GM12878 (cell line): Measurements from ENCODE around the gene IFNA2. TPM values are rescaled to one million over a fixed set of nuclear protein-coding genes. Genes with fewer than 3 reads are reported as not detected.
A peak's percentile ranks its signal among the peaks of the same experiment; 100 is the strongest.

ENCODE experiments used
- ATAC-seq: fragments of 200-7000 bp; cut with Tn5 transposase; 3 replicates; pipeline ENCODE4 v1.9.1; 2020; ENCODE audit warnings: mild to moderate bottlenecking, moderate library complexity
- BruUV-seq: library from RNA; stranded (reverse); fragments of 400-500 nt; replicated peaks from 2 replicates; lab custom pipeline; 2021; lab: Mats Ljungman, UMichigan
- CTCF ChIA-PET: fragments of 300-600 bp; sonication (Branson Sonifier 250); formaldehyde crosslinking; extraction: SDS; loops from one replicate; lab custom pipeline; 2021; ENCODE audit warnings: inconsistent platforms; lab: Yijun Ruan, JAX
- POLR2A ChIA-PET: fragments of 350-600 bp; formaldehyde crosslinking; extraction: SDS; loops from one replicate; lab custom pipeline; 2021; ENCODE audit warnings: inconsistent platforms; lab: Charles Lee
- RAD21 ChIA-PET: fragments of 300-600 bp; sonication (Branson Sonifier 250); formaldehyde crosslinking; loops from one replicate; lab custom pipeline; 2023; ENCODE audit warnings: antibody characterized with exemption; ENCODE audit not compliant: unreplicated experiment; lab: Charles Lee
- SMC1A ChIA-PET: fragments of 300-600 bp; sonication (Branson Sonifier 250); formaldehyde crosslinking; loops from one replicate; lab custom pipeline; 2023; ENCODE audit not compliant: unreplicated experiment, uncharacterized antibody; lab: Charles Lee
- DNase-seq: peaks from one replicate; pipeline ENCODE4 v3.0.0-alpha.2; 2011; ENCODE audit warnings: low read depth, low spot score
- FAIRE-seq: peaks from 3 replicates; lab custom pipeline; 2011; peaks lifted over from hg19 to GRCh38; lab: Jason Lieb, UNC
- H2AFZ ChIP-seq: 2 replicates; pipeline ENCODE4 v1.6.0; 2011; ENCODE audit warnings: low read depth, low read length, control low read depth; ENCODE audit not compliant: control insufficient read depth
- H3K27ac ChIP-seq: 2 replicates; pipeline ENCODE4 v1.5.1; 2011; ENCODE audit warnings: control low read depth; ENCODE audit not compliant: control insufficient read depth, insufficient read depth
- H3K27me3 ChIP-seq, 2 experiments: replicated peaks in 1 of 2; 2 replicates each; pipeline versions ENCODE4 v1.6.0 to v1.6.1; 2011; ENCODE audit warnings: low read length in 1 of 2; ENCODE audit not compliant: control insufficient read depth in 2 of 2, insufficient read depth in 2 of 2
- H3K36me3 ChIP-seq, 2 experiments: 2 replicates each; pipeline ENCODE4 v1.5.1; 2011; ENCODE audit warnings: low read length in 1 of 2; ENCODE audit not compliant: control insufficient read depth in 2 of 2, insufficient read depth in 2 of 2
- H3K4me1 ChIP-seq: 2 replicates; pipeline ENCODE4 v1.6.1; 2011; ENCODE audit warnings: mild to moderate bottlenecking, low read length, moderate library complexity, mixed read lengths; ENCODE audit not compliant: control insufficient read depth, insufficient read depth
- H3K4me2 ChIP-seq: 2 replicates; pipeline ENCODE4 v1.6.0; 2011; ENCODE audit warnings: control low read depth; ENCODE audit not compliant: control insufficient read depth, insufficient read depth
- H3K4me3 ChIP-seq: fragments of 200-600 bp; sonication (generic); 2 replicates; pipeline ENCODE4 v1.5.1; 2016
- H3K79me2 ChIP-seq: 2 replicates; pipeline ENCODE4 v1.6.0; 2011; ENCODE audit warnings: low read length; ENCODE audit not compliant: control insufficient read depth, insufficient read depth
- H3K9ac ChIP-seq: 2 replicates; pipeline ENCODE4 v1.8.0; 2011; ENCODE audit warnings: low read length, control low read depth, mixed read lengths; ENCODE audit not compliant: control insufficient read depth, insufficient read depth
- H3K9me3 ChIP-seq: replicated peaks from 3 replicates; pipeline ENCODE4 v1.5.1; 2011; ENCODE audit warnings: mild to moderate bottlenecking, low read length; ENCODE audit not compliant: control insufficient read depth, insufficient read depth
- H4K20me1 ChIP-seq: 2 replicates; pipeline ENCODE4 v1.6.0; 2011; ENCODE audit not compliant: control insufficient read depth, insufficient read depth
- ASH2L ChIP-seq: fragments of 300-600, 200-600 bp; sonication (generic); IDR thresholded peaks from 2 replicates; pipeline ENCODE4 v1.6.1; 2017; ENCODE audit warnings: low read depth, mild to moderate bottlenecking, borderline replicate concordance
- CHD1 ChIP-seq: IDR thresholded peaks from 2 replicates; pipeline ENCODE4 v1.6.1; 2012; ENCODE audit warnings: low read depth, low read length, improper control_type of control experiment
- CREM ChIP-seq: IDR thresholded peaks from 2 replicates; pipeline ENCODE4 v1.6.1; 2014; ENCODE audit warnings: antibody characterized with exemption, low read depth
- EED ChIP-seq: sonication (generic); IDR thresholded peaks from 2 replicates; pipeline ENCODE4 v1.6.1; 2016; ENCODE audit warnings: antibody characterized with exemption, low read depth
- GABPA ChIP-seq: IDR thresholded peaks from 2 replicates; pipeline ENCODE4 v1.6.1; 2014; ENCODE audit warnings: antibody characterized with exemption, low read depth, mild to moderate bottlenecking, inconsistent platforms
- JUNB ChIP-seq: IDR thresholded peaks from 2 replicates; pipeline ENCODE4 v1.6.1; 2016; ENCODE audit warnings: antibody characterized with exemption, mild to moderate bottlenecking
- MXI1 ChIP-seq: fragments of 150-350 bp; IDR thresholded peaks from 2 replicates; pipeline ENCODE4 v1.6.1; 2011; ENCODE audit warnings: low read depth, mild to moderate bottlenecking, inconsistent platforms, low read length, improper control_type of control experiment
- NFYB ChIP-seq: IDR thresholded peaks from 2 replicates; pipeline ENCODE4 v1.6.1; 2011; ENCODE audit warnings: low read depth, mild to moderate bottlenecking, low read length, improper control_type of control experiment, moderate library complexity; ENCODE audit not compliant: insufficient read depth
- POLR2AphosphoS2 ChIP-seq: IDR thresholded peaks from 2 replicates; pipeline ENCODE4 v1.6.1; 2011; ENCODE audit warnings: low read depth, mild to moderate bottlenecking, low read length, improper control_type of control experiment, moderate library complexity
- RFX5 ChIP-seq: IDR thresholded peaks from 2 replicates; pipeline ENCODE4 v1.6.1; 2011; ENCODE audit warnings: low read depth, low read length, improper control_type of control experiment
- SMAD5 ChIP-seq: IDR thresholded peaks from 2 replicates; pipeline ENCODE4 v1.6.1; 2016; ENCODE audit warnings: antibody characterized with exemption, low read depth
- SMARCA5 ChIP-seq: fragments of 450-650 bp; IDR thresholded peaks from 2 replicates; pipeline ENCODE4 v1.6.1; 2017; ENCODE audit warnings: mild to moderate bottlenecking
- SMC3 ChIP-seq: IDR thresholded peaks from 2 replicates; pipeline ENCODE4 v1.6.1; 2011; ENCODE audit warnings: low read length, improper control_type of control experiment, borderline replicate concordance
- YY1 ChIP-seq: IDR thresholded peaks from 2 replicates; pipeline ENCODE4 v1.6.1; 2011; ENCODE audit warnings: low read depth, mild to moderate bottlenecking, low read length
- ZNF24 ChIP-seq: fragments of 450-650 bp; IDR thresholded peaks from 2 replicates; pipeline ENCODE4 v1.6.1; 2017; ENCODE audit warnings: antibody characterized with exemption, mild to moderate bottlenecking
- ZSCAN29 ChIP-seq: fragments of 450-650 bp; IDR thresholded peaks from 2 replicates; pipeline ENCODE4 v1.6.1; 2017; ENCODE audit warnings: mild to moderate bottlenecking, moderate library complexity
- WGBS: methylation state at CpG from one replicate; pipeline ENCODE4 v1.1.6; 2016; ENCODE audit warnings: low lambda C conversion rate; ENCODE audit not compliant: insufficient replicate concordance, insufficient coverage; ENCODE audit errors: missing lambda C conversion rate; 5-methylcytosine and 5-hydroxymethylcytosine counted together
- in situ Hi-C: fragments of 300-500 bp; cut with MboI; formaldehyde crosslinking; loops from 9 replicates; pipeline ENCODE4 v1.14.3; 2018; ENCODE audit warnings: mixed read lengths
- intact Hi-C: fragments of 100-400 bp; cut with micrococcal nuclease; formaldehyde crosslinking; loops from one replicate; pipeline ENCODE4 v1.14.2; 2022; ENCODE audit not compliant: unreplicated experiment
- polyA plus RNA-seq, 11 experiments: library from polyadenylated mRNA; depleted of rRNA in 4 of 11; unstranded in 6 of 11; stranded (reverse) in 5 of 11; fragments of >200 nt; fragmentation: Nextera tagmentation in 4 of 11; fragmentation: Illumina TruSeq in 1 of 11; extraction: Ambion mirVana in 4 of 11; extraction: Trizol in 1 of 11; gene quantifications; 1 replicate in 1 of 11; 2 replicates in 10 of 11; pipeline versions ENCODE4 v1.2.1 to v1.2.3, GENCODE V29; 2011 to 2016; ENCODE audit warnings: inconsistent platforms in 2 of 11, missing spikeins in 2 of 11, low read depth in 1 of 11
- total RNA-seq, 4 experiments: library from RNA; depleted of rRNA in 3 of 4; stranded (reverse); fragments of >200 nt in 3 of 4; fragmentation: Illumina TruSeq in 1 of 4; extraction: Trizol in 1 of 4; gene quantifications; 2 replicates each; pipeline versions ENCODE4 v1.2.1 to v1.2.3, GENCODE V29; 2013 to 2021
- TF ChIP-seq, protein P1 (sequence below): fragments of 450-650 bp; IDR thresholded peaks from 2 replicates; pipeline ENCODE4 v1.6.1; 2017; ENCODE audit warnings: low read depth, mild to moderate bottlenecking, moderate library complexity
- TF ChIP-seq, protein P2 (sequence below): IDR thresholded peaks from 2 replicates; pipeline ENCODE4 v1.6.1; 2012; ENCODE audit warnings: low read depth, low read length, improper control_type of control experiment
- TF ChIP-seq, protein P3 (sequence below): IDR thresholded peaks from 2 replicates; pipeline ENCODE4 v1.6.1; 2011; ENCODE audit warnings: mild to moderate bottlenecking, low read depth, low read length, moderate library complexity; ENCODE audit not compliant: insufficient replicate concordance

IFNA2 gene
- total and polyA plus RNA-seq, 10 of the 15 experiments (the other 5 are each of a cell fraction or from before 2014, with no cell fraction given), result 0.26 to 2.8 (median 0.66) TPM; not detected in 2

DNA sequence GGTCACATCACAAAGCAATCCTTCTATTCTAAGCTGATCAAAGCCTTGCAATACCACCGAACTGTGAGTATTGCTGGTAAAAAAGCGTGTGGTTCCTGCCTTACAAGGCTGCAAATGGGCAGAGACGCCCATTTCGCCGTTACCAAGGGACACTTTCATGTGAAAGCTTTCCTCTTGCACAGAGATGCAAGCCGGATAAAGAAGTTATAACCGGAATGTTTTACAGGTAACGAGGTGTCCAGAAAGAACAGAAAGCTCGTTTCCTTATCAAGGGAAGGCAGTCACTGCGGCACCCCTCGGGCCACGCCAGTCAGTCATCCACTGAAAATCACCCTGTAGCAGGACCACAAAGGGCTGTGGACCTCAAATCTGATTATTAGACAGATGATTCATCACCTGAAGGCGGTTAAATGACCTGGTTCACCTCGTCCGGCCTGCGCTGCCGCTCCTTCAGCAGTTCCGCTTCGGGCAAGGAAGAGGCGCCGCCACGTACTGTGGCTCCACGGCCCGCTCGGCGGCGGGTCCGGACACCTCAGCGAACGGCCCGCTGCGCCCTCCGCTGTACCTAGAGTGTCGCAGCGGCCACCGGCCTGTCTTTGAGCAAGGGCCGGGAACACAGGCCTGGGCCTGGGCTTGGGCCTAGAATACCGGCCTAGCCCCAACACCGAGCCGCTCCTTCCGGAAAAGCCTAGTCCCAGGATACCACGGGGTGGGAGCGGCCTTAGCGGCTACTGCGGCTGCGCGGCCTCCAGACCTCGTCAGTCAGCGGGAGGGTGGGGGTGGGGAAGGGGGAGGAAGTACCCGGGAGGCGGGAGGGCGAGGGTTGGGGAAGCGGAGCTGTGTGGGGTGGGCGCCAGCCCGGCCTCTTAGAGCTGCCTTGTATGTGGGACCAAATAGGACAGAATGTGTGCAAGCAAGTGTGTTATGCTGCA is 50.2 kb downstream of the IFNA2 start, which contains the start of gene KLHL9:
KLHL9 (minus strand) TSS at position 704 of the 932 bp plus-strand sequence; CDS start at position 159, 545 bp downstream.
- POLR2A ChIA-PET, result interaction anchor here (0.5 to 1.9 kb wide), 8 partner anchors 10 to 257 kb away, joined by 3 to 6 read pairs (median 3); partner anchors contain the start of gene IFNB1
- SMC1A ChIA-PET, result interaction anchor here (0.6 to 8.3 kb wide), 22 partner anchors 9 to 121 kb away, joined by 3 to 205 read pairs (median 4); partner anchors contain the start of gene IFNA8
- peak; percentile 7 for FAIRE-seq
- TF ChIP-seq CHD1 (0 out of 2 replicates have a peak, but pooled peaks have one; percentile 36), ZSCAN29 (0 out of 2 replicates have a peak, but pooled peaks have one; percentile 57), GABPA (peak; percentile 39; the same call in 1 of the 2 replicates), SMARCA5 (peak; percentile 83; the same call in 1 of the 2 replicates), JUNB (no peak; the same call in 1 of the 2 replicates), SMAD5 (peak; percentile 76; the same call in 1 of the 2 replicates), ZNF24 (peak; percentile 56; the same call in 1 of the 2 replicates), RFX5 (no peak), NFYB (no peak), EED (peak; percentile 52), MXI1 (peak; percentile 76), CREM (0 out of 2 replicates have a peak, but pooled peaks have one; percentile 30), ASH2L (no peak), YY1 (peak; percentile 47; the same call in 1 of the 2 replicates), SMC3 (no peak), POLR2AphosphoS2 (no peak; the same call in 1 of the 2 replicates)
- TF ChIP-seq, protein P1, sequence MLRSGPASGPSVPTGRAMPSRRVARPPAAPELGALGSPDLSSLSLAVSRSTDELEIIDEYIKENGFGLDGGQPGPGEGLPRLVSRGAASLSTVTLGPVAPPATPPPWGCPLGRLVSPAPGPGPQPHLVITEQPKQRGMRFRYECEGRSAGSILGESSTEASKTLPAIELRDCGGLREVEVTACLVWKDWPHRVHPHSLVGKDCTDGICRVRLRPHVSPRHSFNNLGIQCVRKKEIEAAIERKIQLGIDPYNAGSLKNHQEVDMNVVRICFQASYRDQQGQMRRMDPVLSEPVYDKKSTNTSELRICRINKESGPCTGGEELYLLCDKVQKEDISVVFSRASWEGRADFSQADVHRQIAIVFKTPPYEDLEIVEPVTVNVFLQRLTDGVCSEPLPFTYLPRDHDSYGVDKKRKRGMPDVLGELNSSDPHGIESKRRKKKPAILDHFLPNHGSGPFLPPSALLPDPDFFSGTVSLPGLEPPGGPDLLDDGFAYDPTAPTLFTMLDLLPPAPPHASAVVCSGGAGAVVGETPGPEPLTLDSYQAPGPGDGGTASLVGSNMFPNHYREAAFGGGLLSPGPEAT, result peak; percentile 64; the same call in 1 of the 2 replicates
- TF ChIP-seq, protein P2, sequence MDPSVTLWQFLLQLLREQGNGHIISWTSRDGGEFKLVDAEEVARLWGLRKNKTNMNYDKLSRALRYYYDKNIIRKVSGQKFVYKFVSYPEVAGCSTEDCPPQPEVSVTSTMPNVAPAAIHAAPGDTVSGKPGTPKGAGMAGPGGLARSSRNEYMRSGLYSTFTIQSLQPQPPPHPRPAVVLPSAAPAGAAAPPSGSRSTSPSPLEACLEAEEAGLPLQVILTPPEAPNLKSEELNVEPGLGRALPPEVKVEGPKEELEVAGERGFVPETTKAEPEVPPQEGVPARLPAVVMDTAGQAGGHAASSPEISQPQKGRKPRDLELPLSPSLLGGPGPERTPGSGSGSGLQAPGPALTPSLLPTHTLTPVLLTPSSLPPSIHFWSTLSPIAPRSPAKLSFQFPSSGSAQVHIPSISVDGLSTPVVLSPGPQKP, result peak; percentile 53
- TF ChIP-seq, protein P3, sequence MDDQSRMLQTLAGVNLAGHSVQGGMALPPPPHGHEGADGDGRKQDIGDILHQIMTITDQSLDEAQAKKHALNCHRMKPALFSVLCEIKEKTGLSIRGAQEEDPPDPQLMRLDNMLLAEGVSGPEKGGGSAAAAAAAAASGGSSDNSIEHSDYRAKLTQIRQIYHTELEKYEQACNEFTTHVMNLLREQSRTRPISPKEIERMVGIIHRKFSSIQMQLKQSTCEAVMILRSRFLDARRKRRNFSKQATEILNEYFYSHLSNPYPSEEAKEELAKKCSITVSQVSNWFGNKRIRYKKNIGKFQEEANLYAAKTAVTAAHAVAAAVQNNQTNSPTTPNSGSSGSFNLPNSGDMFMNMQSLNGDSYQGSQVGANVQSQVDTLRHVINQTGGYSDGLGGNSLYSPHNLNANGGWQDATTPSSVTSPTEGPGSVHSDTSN, result peak; percentile 2

More for the DNA sequence above, 50.2 kb downstream of the IFNA2 start, which contains the start of gene KLHL9:
- intact Hi-C loops, result loop anchor here (1.0 to 2.0 kb wide), 2 partner anchors 24 to 46 kb away; no protein-coding TSS in a partner anchor
- ATAC-seq (peak; percentile 89), DNase-seq (peak; percentile 73)
- ChIA-PET RAD21 (interaction anchor here (0.7 to 5.3 kb wide), 17 partner anchors 9 to 79 kb away, joined by 3 to 44 read pairs (median 5); partner anchors contain the start of gene IFNA2), CTCF (interaction anchor here (0.7 to 8.3 kb wide), 15 partner anchors 9 to 340 kb away, joined by 3 to 256 read pairs (median 6); partner anchors contain the start of gene IFNA2)
- peak within 1 kb of the TSS; percentile 95 for H3K4me2 ChIP-seq
- WGBS, result 2% methylated on average over 38 of the region's 55 CpGs
- peak within 1 kb of the TSS; percentile 85 for H2AFZ ChIP-seq
- TSS peak; percentile 70 for BruUV-seq
- H3K9ac ChIP-seq, result peak within 1 kb of the TSS; percentile 90
- no peaks in the 10 kb centered on the region; the same call in 2 of the 3 replicates for H3K9me3 ChIP-seq
- peaks cover 6% of the 10 kb centered on the region; the same call in 1 of the 2 replicates for H4K20me1 ChIP-seq
- H3K4me1 ChIP-seq, result peaks cover 3% of the 10 kb centered on the region
- H3K36me3 ChIP-seq, result peaks cover 0 to 11% of the 10 kb centered on the region in 2 experiments; a peak in 1 of 4 replicates
- H3K79me2 ChIP-seq, result peaks cover 52% of the 10 kb centered on the region
- H3K4me3 ChIP-seq, result peak within 1 kb of the TSS; percentile 82
- in situ Hi-C loops, result loop anchor here (5.0 kb wide), 1 partner anchor 57 kb away; no protein-coding TSS in a partner anchor
- H3K27me3 ChIP-seq, result no peaks in the 10 kb centered on the region
- H3K27ac ChIP-seq, result peak within 1 kb of the TSS; percentile 91
